H1 (cell line): Measurements from ENCODE around the gene PPP1R12B. TPM values are rescaled to one million over a fixed set of nuclear protein-coding genes. Genes with fewer than 3 reads are reported as not detected.

Experiments used
- CTCF ChIA-PET: fragments of 300-600 bp; sonication (Branson Sonifier 250); formaldehyde crosslinking; loops from one replicate; lab custom pipeline; 2021; ENCODE audit not compliant: partially characterized antibody; lab: Charles Lee
- POLR2A ChIA-PET: fragments of 300-600 bp; sonication (Branson Sonifier 250); formaldehyde crosslinking; loops from one replicate; lab custom pipeline; 2021; ENCODE audit warnings: inconsistent platforms; ENCODE audit not compliant: partially characterized antibody; lab: Charles Lee
- DNase-seq, 2 experiments: peaks; one replicate each; pipeline versions ENCODE4 v3.0.0 to v3.0.0-alpha.2; 2010 to 2022; ENCODE audit warnings: low spot score in 2 of 2, low read depth in 1 of 2, mixed read lengths in 1 of 2
- FAIRE-seq: peaks from 2 replicates; lab custom pipeline; 2011; peaks lifted over from hg19 to GRCh38; lab: Jason Lieb, UNC
- H2AFZ ChIP-seq: 2 replicates; pipeline ENCODE4 v1.8.1; 2012; ENCODE audit warnings: low read length, inconsistent platforms
- H2AK5ac ChIP-seq: 2 replicates; pipeline ENCODE4 v1.6.1; 2013; ENCODE audit warnings: low read depth, low read length
- H2BK120ac ChIP-seq: replicated peaks from 2 replicates; pipeline ENCODE3; 2013; ENCODE audit warnings: low read depth, low read length, inconsistent platforms
- H2BK12ac ChIP-seq: 2 replicates; pipeline ENCODE4 v1.6.1; 2013; ENCODE audit warnings: low read depth, low read length
- H2BK15ac ChIP-seq: 2 replicates; pipeline ENCODE4 v1.6.1; 2013; ENCODE audit warnings: low read length
- H2BK20ac ChIP-seq: 2 replicates; pipeline ENCODE4 v1.6.1; 2013; ENCODE audit warnings: low read length
- H2BK5ac ChIP-seq: 2 replicates; pipeline ENCODE4 v1.6.1; 2013; ENCODE audit warnings: low read depth, low read length
- H3K14ac ChIP-seq: 2 replicates; pipeline ENCODE4 v1.6.1; 2013; ENCODE audit warnings: inconsistent platforms; ENCODE audit not compliant: insufficient read length
- H3K18ac ChIP-seq: 2 replicates; pipeline ENCODE4 v1.6.1; 2013; ENCODE audit warnings: low read length; ENCODE audit errors: extremely low read depth
- H3K23ac ChIP-seq: 2 replicates; pipeline ENCODE4 v1.6.1; 2013; ENCODE audit warnings: inconsistent platforms; ENCODE audit not compliant: insufficient read length
- H3K23me2 ChIP-seq: 2 replicates; pipeline ENCODE4 v1.6.1; 2013; ENCODE audit warnings: low read depth, low read length
- H3K27ac ChIP-seq: 2 replicates; pipeline ENCODE4 v1.6.1; 2011; ENCODE audit warnings: low read depth, low read length, inconsistent platforms
- H3K27me3 ChIP-seq, 4 experiments: replicated peaks in 1 of 4; 1 replicate in 1 of 4; 2 replicates in 3 of 4; pipeline versions ENCODE4 v1.6.1 to v1.8.1; 2011 to 2013; ENCODE audit warnings: low read length in 3 of 4, mild to moderate bottlenecking in 3 of 4, inconsistent platforms in 2 of 4, mixed read lengths in 2 of 4, moderate library complexity in 1 of 4; ENCODE audit not compliant: control insufficient read depth in 3 of 4, insufficient read depth in 3 of 4; ENCODE audit errors: extremely low read depth in 1 of 4
- H3K36me3 ChIP-seq, 4 experiments: 2 replicates each; pipeline versions ENCODE4 v1.6.1 to v1.8.1; 2011 to 2013; ENCODE audit warnings: mild to moderate bottlenecking in 4 of 4, low read length in 3 of 4, moderate library complexity in 2 of 4, control low read depth in 1 of 4, inconsistent platforms in 1 of 4; ENCODE audit not compliant: insufficient read depth in 4 of 4, control insufficient read depth in 2 of 4
- H3K4ac ChIP-seq: replicated peaks from 2 replicates; pipeline ENCODE3; 2013; ENCODE audit warnings: low read length, low read depth, mixed read lengths, inconsistent platforms; ENCODE audit not compliant: insufficient read length
- H3K4me1 ChIP-seq, 4 experiments: replicated peaks in 1 of 4; 1 replicate in 1 of 4; 2 replicates in 3 of 4; pipeline versions ENCODE4 v1.6.1 to v1.8.1; 2011 to 2013; ENCODE audit warnings: low read length in 3 of 4, inconsistent platforms in 2 of 4, mixed read lengths in 1 of 4; ENCODE audit not compliant: insufficient read depth in 4 of 4, control insufficient read depth in 3 of 4
- H3K4me2 ChIP-seq, 2 experiments: 2 replicates each; pipeline versions ENCODE4 v1.6.1 to v1.8.1; 2011 to 2013; ENCODE audit warnings: low read depth in 2 of 2, low read length in 2 of 2, control low read depth in 1 of 2, inconsistent platforms in 1 of 2, mild to moderate bottlenecking in 1 of 2; ENCODE audit not compliant: insufficient read depth in 1 of 2
- H3K4me3 ChIP-seq, 4 experiments: fragments of 200-600, 300-600 bp in 1 of 4; sonication (generic), shearing (Covaris generic), sonication (Bioruptor Twin) in 1 of 4; 2 replicates each; pipeline versions ENCODE4 v1.5.1 to v1.8.1; 2011 to 2016; ENCODE audit warnings: low read length in 4 of 4, low read depth in 3 of 4, control low read depth in 2 of 4, inconsistent platforms in 2 of 4, mild to moderate bottlenecking in 2 of 4, mixed read lengths in 1 of 4, moderate library complexity in 1 of 4; ENCODE audit not compliant: insufficient read depth in 2 of 4; ENCODE audit errors: extremely low read depth in 1 of 4
- H3K56ac ChIP-seq: replicated peaks from 2 replicates; pipeline ENCODE3; 2013; ENCODE audit warnings: low read depth, mild to moderate bottlenecking, mixed read lengths, low read length, inconsistent platforms; ENCODE audit not compliant: insufficient read length
- H3K79me1 ChIP-seq: 2 replicates; pipeline ENCODE4 v1.6.1; 2013; ENCODE audit warnings: low read depth, low read length, control low read depth
- H3K79me2 ChIP-seq, 2 experiments: 2 replicates each; pipeline versions ENCODE4 v1.6.1 to v1.8.1; 2012 to 2013; ENCODE audit warnings: low read length in 2 of 2, mild to moderate bottlenecking in 2 of 2, inconsistent platforms in 1 of 2; ENCODE audit not compliant: insufficient read depth in 2 of 2, control insufficient read depth in 1 of 2
- H3K9ac ChIP-seq, 4 experiments: replicated peaks in 1 of 4; 1 replicate in 1 of 4; 2 replicates in 3 of 4; pipeline versions ENCODE4 v1.6.1 to v1.8.1; 2011 to 2013; ENCODE audit warnings: low read depth in 3 of 4, low read length in 3 of 4, control low read depth in 2 of 4, mild to moderate bottlenecking in 2 of 4, moderate library complexity in 2 of 4, inconsistent platforms in 1 of 4; ENCODE audit errors: extremely low read depth in 1 of 4
- H3K9me3 ChIP-seq, 2 experiments: 2 replicates each; pipeline versions ENCODE4 v1.6.1 to v1.8.1; 2012 to 2013; ENCODE audit warnings: mild to moderate bottlenecking in 2 of 2, moderate library complexity in 2 of 2, control low read depth in 1 of 2, inconsistent platforms in 1 of 2, low read depth in 1 of 2, low read length in 1 of 2, mixed read lengths in 1 of 2; ENCODE audit not compliant: insufficient read depth in 2 of 2
- H4K20me1 ChIP-seq, 2 experiments: replicated peaks in 1 of 2; 2 replicates each; pipeline versions ENCODE3 to v1.8.1; 2011 to 2013; ENCODE audit warnings: inconsistent platforms in 2 of 2, low read length in 2 of 2, mild to moderate bottlenecking in 1 of 2; ENCODE audit not compliant: insufficient read depth in 2 of 2, control insufficient read depth in 1 of 2
- H4K5ac ChIP-seq: 2 replicates; pipeline ENCODE4 v1.6.1; 2013; ENCODE audit warnings: low read length, low read depth, mixed read lengths, inconsistent platforms; ENCODE audit not compliant: insufficient read length
- H4K8ac ChIP-seq: 2 replicates; pipeline ENCODE4 v1.8.0; 2013; ENCODE audit warnings: mild to moderate bottlenecking, moderate library complexity, low read length, inconsistent platforms; ENCODE audit not compliant: insufficient read depth; ENCODE audit errors: extremely low read depth
- H4K91ac ChIP-seq: replicated peaks from 2 replicates; pipeline ENCODE3; 2013; ENCODE audit warnings: low read length, mixed read lengths, inconsistent platforms; ENCODE audit not compliant: insufficient read length
- ATF2 ChIP-seq: IDR thresholded peaks from 2 replicates; pipeline ENCODE4 v1.6.1; 2012; ENCODE audit warnings: low read length, inconsistent platforms
- BACH1 ChIP-seq: IDR thresholded peaks from 2 replicates; pipeline ENCODE4 v1.6.1; 2012; ENCODE audit warnings: low read length, improper control_type of control experiment
- CHD1 ChIP-seq: IDR thresholded peaks from 2 replicates; pipeline ENCODE4 v1.6.1; 2012; ENCODE audit warnings: low read depth, low read length, improper control_type of control experiment
- GTF2F1 ChIP-seq: IDR thresholded peaks from 2 replicates; pipeline ENCODE4 v1.6.1; 2012; ENCODE audit warnings: low read depth, low read length, improper control_type of control experiment, borderline replicate concordance
- HDAC6 ChIP-seq: IDR thresholded peaks from one replicate; pipeline ENCODE4 v1.7.1; 2012; ENCODE audit warnings: low read depth, mild to moderate bottlenecking, inconsistent platforms, low read length, moderate library complexity
- KDM5A ChIP-seq: fragments of 200-600 bp; IDR thresholded peaks from 2 replicates; pipeline ENCODE4 v1.7.1; 2012; ENCODE audit warnings: mild to moderate bottlenecking, low read length, inconsistent platforms, mixed read lengths
- MAFK ChIP-seq: IDR thresholded peaks from 2 replicates; pipeline ENCODE4 v1.6.1; 2012; ENCODE audit warnings: low read depth, mild to moderate bottlenecking, improper control_type of control experiment, low read length
- MAX ChIP-seq: IDR thresholded peaks from 2 replicates; pipeline ENCODE4 v1.6.1; 2012; ENCODE audit warnings: inconsistent platforms
- PHF8 ChIP-seq: fragments of 200-600 bp; sonication (generic); conservative IDR thresholded peaks from 2 replicates; pipeline ENCODE4 v1.7.1; 2012; ENCODE audit warnings: low read depth, mild to moderate bottlenecking, inconsistent platforms, low read length, moderate library complexity
- POLR2AphosphoS5 ChIP-seq: IDR thresholded peaks from 2 replicates; pipeline ENCODE4 v1.6.1; 2011; ENCODE audit warnings: low read depth, low read length
- RAD21 ChIP-seq, 2 experiments: IDR thresholded peaks in 1 of 2; conservative IDR thresholded peaks in 1 of 2; 2 replicates each; pipeline ENCODE4 v1.6.1; 2011; ENCODE audit warnings: low read depth in 2 of 2, low read length in 2 of 2, improper control_type of control experiment in 1 of 2, inconsistent platforms in 1 of 2, mild to moderate bottlenecking in 1 of 2, moderate library complexity in 1 of 2
- RNF2 ChIP-seq: fragments of 200-900, 300-1000 bp; sonication (generic); IDR thresholded peaks from 2 replicates; pipeline ENCODE4 v1.7.1; 2016; ENCODE audit warnings: borderline replicate concordance, low read depth, mild to moderate bottlenecking, antibody characterized with exemption, low read length; ENCODE audit not compliant: poor library complexity, severe bottlenecking; ENCODE audit errors: missing control alignments
- SIRT6 ChIP-seq: IDR thresholded peaks from one replicate; pipeline ENCODE4 v1.7.1; 2012; ENCODE audit warnings: low read length, inconsistent platforms
- SP1 ChIP-seq: IDR thresholded peaks from 2 replicates; pipeline ENCODE4 v1.6.1; 2011; ENCODE audit warnings: low read depth, low read length
- polyA plus RNA-seq, 7 experiments: library from polyadenylated mRNA; depleted of rRNA in 3 of 7; stranded (reverse) in 5 of 7; unstranded in 2 of 7; fragments of >200 nt in 5 of 7; fragments of 200-250 nt in 2 of 7; gene quantifications; 1 replicate in 5 of 7; 2 replicates in 1 of 7; 4 replicates in 1 of 7; pipeline versions ENCODE4 v1.2.1 to v1.2.3, GENCODE V29; 2011 to 2013; ENCODE audit warnings: missing spikeins in 2 of 7, mixed read lengths in 2 of 7
- total RNA-seq: library from RNA; stranded (reverse); fragmentation: NEBNext Ultra II Directional; extraction: Animal tissue kit (Norgen Biotek cat#: 25700); gene quantifications from 2 replicates; pipeline ENCODE4 v1.2.1, GENCODE V29; 2021

PPP1R12B gene
- total and polyA plus RNA-seq, 2 of the 8 experiments (the other 6 are each of a cell fraction or from before 2014, with no cell fraction given) = 7.9 to 18.7 TPM

- Histone ChIP-seq H3K36me3 (no peaks in the 10 kb centered on the region), H4K20me1 (no peaks in the 10 kb centered on the region), H3K14ac (no peak overlapping the region), H3K23me2 (no peaks in the 10 kb centered on the region), H3K27me3 (no peaks in the 10 kb centered on the region; a peak in 1 of 7 replicates), H2AFZ (no peak overlapping the region), H4K5ac (no peak overlapping the region), H2BK120ac (no peak overlapping the region), H3K56ac (no peak overlapping the region), H2BK15ac (no peak overlapping the region), H3K4me2 (no peak overlapping the region), H2BK12ac (no peak overlapping the region), H2BK20ac (no peak overlapping the region), H3K4me1 (peaks cover 0 to 3% (median 1%) of the 10 kb centered on the region in 4 experiments; a peak in 3 of 7 replicates), H3K4ac (no peak overlapping the region), H3K4me3 (no peak overlapping the region), H3K9me3 (no peaks in the 10 kb centered on the region), H3K9ac (no peak overlapping the region), H2BK5ac (no peak overlapping the region), H2AK5ac (no peak overlapping the region), H3K27ac (no peak overlapping the region), H4K91ac (no peak overlapping the region), H3K79me2 (no peaks in the 10 kb centered on the region), H3K23ac (no peak overlapping the region), H3K18ac (no peak overlapping the region), H4K8ac (no peak overlapping the region), H3K79me1 (no peaks in the 10 kb centered on the region)
- FAIRE-seq (no peak), DNase-seq (no peak)
- ChIA-PET POLR2A (no interaction called here), CTCF (interaction anchor here (0.7 to 9.3 kb wide), 4 partner anchors 9 to 184 kb away, joined by 4 to 138 read pairs (median 58); no protein-coding TSS in a partner anchor)
- no peak for TF ChIP-seq ATF2
- no peak for TF ChIP-seq GTF2F1
- no peak for TF ChIP-seq HDAC6
- no peak for TF ChIP-seq BACH1
- TF ChIP-seq PHF8 = no peak
- no peak for TF ChIP-seq MAX
- no peak for TF ChIP-seq RAD21 (IDR thresholded peaks at IDR 0.05 in 1 of 2, conservative IDR thresholded peaks at IDR 0.05 in 1 of 2; ENCODE audit: low read depth in 2 of 2, low read length in 2 of 2)
- no peak for TF ChIP-seq CHD1
- TF ChIP-seq SP1 = no peak
- TF ChIP-seq MAFK = no peak
- no peak for TF ChIP-seq KDM5A
- TF ChIP-seq POLR2AphosphoS5 = no peak
- no peak for TF ChIP-seq SIRT6
- TF ChIP-seq RNF2 = no peak
Measured at GRCh38 chr1:202320081-202320405, 28.5 kb upstream of the PPP1R12B start.
